Measurements from ENCODE around the gene AK1.
"Not testable (repeated sequence)": the region's sequence is repeated elsewhere in the genome, so short reads cannot be mapped to it uniquely, and the experiment has no call there.

The AK1 gene

GRCh38 chr9:127884976-127885490, 7.6 kb upstream of the AK1 start:
- Histone ChIP-seq H3K4me2 (ENCODE audit: low read depth, low read length) (no peak overlapping the region), H3K9me2 (replicated peaks; ENCODE audit: insufficient read depth, low read length) (no peaks in the 10 kb centered on the region), H3K9ac (ENCODE audit: low read length) (no peak overlapping the region), H4K20me1 (ENCODE audit: insufficient read depth, low read length) (no peaks in the 10 kb centered on the region), H3K4me3 (ENCODE audit: low read length) (no peak overlapping the region), H3K27me3 (replicated peaks; ENCODE audit: insufficient read depth, low read length) (no peaks in the 10 kb centered on the region), H3K4me1 (ENCODE audit: low read length) (no peaks in the 10 kb centered on the region), H3K79me2 (ENCODE audit: low read length) (no peaks in the 10 kb centered on the region), H2AFZ (ENCODE audit: low read length) (no peak overlapping the region), H3K9me3 (replicated peaks; ENCODE audit: insufficient read depth, low read length) (no peaks in the 10 kb centered on the region), H3F3A (ENCODE audit: insufficient read depth, low read length) (no peaks in the 10 kb centered on the region), H3K27ac (ENCODE audit: low read length) (no peak overlapping the region), H3K36me3 (replicated peaks; ENCODE audit: insufficient read depth, low read length) (no peaks in the 10 kb centered on the region)
- DNase-seq = no peak
- no peak for TF ChIP-seq EZH2phosphoT487 (IDR thresholded peaks at IDR 0.05; ENCODE audit: low read length)

GRCh38 chr9:127884427-127884911, 7.0 kb upstream of the AK1 start:
- TF ChIP-seq EZH2phosphoT487 (IDR thresholded peaks at IDR 0.05; ENCODE audit: low read length) (no peak), EZH2 (optimal IDR thresholded peaks at IDR 0.05; ENCODE audit: low read depth, low read length) (no peak), CTCF (IDR thresholded peaks at IDR 0.05; ENCODE audit: low read length) (no peak)
- H2AFZ ChIP-seq (ENCODE audit: low read length) = no peak overlapping the region
- H4K20me1 ChIP-seq (ENCODE audit: insufficient read depth, low read length) = no peaks in the 10 kb centered on the region
- DNase-seq = no peak
- H3K9me2 ChIP-seq (replicated peaks; ENCODE audit: insufficient read depth, low read length) = no peaks in the 10 kb centered on the region
- no peaks in the 10 kb centered on the region for H3K79me2 ChIP-seq (ENCODE audit: low read length)
- no peak overlapping the region for H3K4me3 ChIP-seq (ENCODE audit: low read length)
- H3K27me3 ChIP-seq (replicated peaks; ENCODE audit: insufficient read depth, low read length) = no peaks in the 10 kb centered on the region
- no peaks in the 10 kb centered on the region for H3F3A ChIP-seq (ENCODE audit: insufficient read depth, low read length)
- no peaks in the 10 kb centered on the region for H3K36me3 ChIP-seq (replicated peaks; ENCODE audit: insufficient read depth, low read length)
- no peak overlapping the region for H3K9ac ChIP-seq (ENCODE audit: low read length)
- H3K9me3 ChIP-seq (replicated peaks; ENCODE audit: insufficient read depth, low read length) = no peaks in the 10 kb centered on the region
- no peaks in the 10 kb centered on the region for H3K4me1 ChIP-seq (ENCODE audit: low read length)
- H3K27ac ChIP-seq (ENCODE audit: low read length) = no peak overlapping the region
- H3K4me2 ChIP-seq (ENCODE audit: low read depth, low read length) = no peak overlapping the region

GRCh38 chr9:127883959-127884358, 6.5 kb upstream of the AK1 start:
- no peak overlapping the region for H3K4me3 ChIP-seq (ENCODE audit: low read length)
- TF ChIP-seq CTCF (IDR thresholded peaks at IDR 0.05; ENCODE audit: low read length) (no peak), EZH2 (optimal IDR thresholded peaks at IDR 0.05; ENCODE audit: low read depth, low read length) (no peak), EZH2phosphoT487 (IDR thresholded peaks at IDR 0.05; ENCODE audit: low read length) (no peak)
- H3K27ac ChIP-seq (ENCODE audit: low read length) = no peak overlapping the region
- H3K4me1 ChIP-seq (ENCODE audit: low read length) = no peaks in the 10 kb centered on the region
- H3K9me2 ChIP-seq (replicated peaks; ENCODE audit: insufficient read depth, low read length) = no peaks in the 10 kb centered on the region
- H3K27me3 ChIP-seq (replicated peaks; ENCODE audit: insufficient read depth, low read length) = no peaks in the 10 kb centered on the region
- H3K36me3 ChIP-seq (replicated peaks; ENCODE audit: insufficient read depth, low read length) = no peaks in the 10 kb centered on the region
- no peak overlapping the region for H2AFZ ChIP-seq (ENCODE audit: low read length)
- H3F3A ChIP-seq (ENCODE audit: insufficient read depth, low read length) = no peaks in the 10 kb centered on the region
- H4K20me1 ChIP-seq (ENCODE audit: insufficient read depth, low read length) = no peaks in the 10 kb centered on the region
- DNase-seq = no peak
- H3K4me2 ChIP-seq (ENCODE audit: low read depth, low read length) = no peak overlapping the region
- no peaks in the 10 kb centered on the region for H3K9me3 ChIP-seq (replicated peaks; ENCODE audit: insufficient read depth, low read length)
- no peaks in the 10 kb centered on the region for H3K79me2 ChIP-seq (ENCODE audit: low read length)
- no peak overlapping the region for H3K9ac ChIP-seq (ENCODE audit: low read length)

- not testable (repeated sequence) for H3K4me3 ChIP-seq (ENCODE audit: low read length); H3K36me3 ChIP-seq (replicated peaks; ENCODE audit: insufficient read depth, low read length); H2AFZ ChIP-seq (ENCODE audit: low read length); H3K4me1 ChIP-seq (ENCODE audit: low read length); H3K9ac ChIP-seq (ENCODE audit: low read length); H3K27me3 ChIP-seq (replicated peaks; ENCODE audit: insufficient read depth, low read length); H3F3A ChIP-seq (ENCODE audit: insufficient read depth, low read length); H3K9me3 ChIP-seq (replicated peaks; ENCODE audit: insufficient read depth, low read length); H3K27ac ChIP-seq (ENCODE audit: low read length); H3K9me2 ChIP-seq (replicated peaks; ENCODE audit: insufficient read depth, low read length); H4K20me1 ChIP-seq (ENCODE audit: insufficient read depth, low read length); H3K79me2 ChIP-seq (ENCODE audit: low read length); DNase-seq; H3K4me2 ChIP-seq (ENCODE audit: low read depth, low read length)
These were observed 4.2 kb upstream of the AK1 start for GRCh38 chr9:127881715-127882114.
